ENCODE measurements around the gene HS3ST6.
"Not testable (repeated sequence)": the region's sequence is repeated elsewhere in the genome, so short reads cannot be mapped to it uniquely, and the experiment has no call there.

Gene HS3ST6

GRCh38 chr16:1900452-1900774, 17.8 kb downstream of the HS3ST6 start:
- no peak for DNase-seq (ENCODE audit: low spot score in 2 of 2)
- in situ Hi-C loops (cut with MboI; ENCODE audit: low sequenced_read_pairs), result no loop called here
- no peaks in the 10 kb centered on the region; the same call in 1 of the 2 replicates for H3K27me3 ChIP-seq (ENCODE audit: low read depth)
- no peak overlapping the region for H3K4me3 ChIP-seq
- no peaks in the 10 kb centered on the region for H3K9me3 ChIP-seq
- H3K4me1 ChIP-seq, result no peaks in the 10 kb centered on the region
- H3K36me3 ChIP-seq (replicated peaks), result no peaks in the 10 kb centered on the region

- H3K4me3 ChIP-seq, result no peak overlapping the region
- no peaks in the 10 kb centered on the region for H3K36me3 ChIP-seq (replicated peaks)
- no peak for DNase-seq (ENCODE audit: low spot score in 2 of 2)
- no peaks in the 10 kb centered on the region for H3K9me3 ChIP-seq
- H3K27me3 ChIP-seq (ENCODE audit: low read depth), result no peaks in the 10 kb centered on the region; the same call in 1 of the 2 replicates
- no peaks in the 10 kb centered on the region for H3K4me1 ChIP-seq
- in situ Hi-C loops (cut with MboI; ENCODE audit: low sequenced_read_pairs), result no loop called here
Measured at GRCh38 chr16:1899641-1900451, 18.4 kb downstream of the HS3ST6 start.

GRCh38 chr16:1897692-1898091, 20.5 kb downstream of the HS3ST6 start:
- H3K4me1 ChIP-seq; H3K4me3 ChIP-seq; DNase-seq (ENCODE audit: low spot score in 2 of 2); in situ Hi-C loops (cut with MboI; ENCODE audit: low sequenced_read_pairs); H3K36me3 ChIP-seq (replicated peaks); H3K27me3 ChIP-seq (ENCODE audit: low read depth); H3K9me3 ChIP-seq: not testable (repeated sequence)

GRCh38 chr16:1895949-1896675, 22.1 kb downstream of the HS3ST6 start:
- no peak overlapping the region for H3K4me3 ChIP-seq

GRCh38 chr16:1895068-1895467, 23.1 kb downstream of the HS3ST6 start:
- Histone ChIP-seq H3K9me3 (no peaks in the 10 kb centered on the region), H3K36me3 (replicated peaks) (no peaks in the 10 kb centered on the region), H3K4me3 (no peak overlapping the region), H3K27me3 (ENCODE audit: low read depth) (peaks cover 13% of the 10 kb centered on the region; the same call in 1 of the 2 replicates), H3K4me1 (no peaks in the 10 kb centered on the region)
- no peak for DNase-seq (ENCODE audit: low spot score in 2 of 2)
- in situ Hi-C loops (cut with MboI; ENCODE audit: low sequenced_read_pairs), result no loop called here

More at GRCh38 chr16:1895949-1896675, 22.1 kb downstream of the HS3ST6 start:
- Histone ChIP-seq H3K36me3 (replicated peaks) (no peaks in the 10 kb centered on the region), H3K4me1 (no peaks in the 10 kb centered on the region), H3K27me3 (ENCODE audit: low read depth) (peaks cover 6% of the 10 kb centered on the region; the same call in 1 of the 2 replicates), H3K9me3 (no peaks in the 10 kb centered on the region)
- no peak for DNase-seq (ENCODE audit: low spot score in 2 of 2)
- in situ Hi-C loops (cut with MboI; ENCODE audit: low sequenced_read_pairs), result no loop called here

GRCh38 chr16:1890708-1891050, 27.5 kb downstream of the HS3ST6 start:
- Histone ChIP-seq H3K27me3 (ENCODE audit: low read depth) (0 out of 2 replicates have a peak, but pooled peaks cover 13% of the 10 kb centered on the region), H3K4me1 (no peaks in the 10 kb centered on the region), H3K9me3 (no peaks in the 10 kb centered on the region), H3K4me3 (no peak overlapping the region), H3K36me3 (replicated peaks) (no peaks in the 10 kb centered on the region)
- in situ Hi-C loops (cut with MboI; ENCODE audit: low sequenced_read_pairs), result no loop called here
- DNase-seq (ENCODE audit: low spot score in 2 of 2), result no peak

GRCh38 chr16:1890024-1890707, 28.0 kb downstream of the HS3ST6 start:
- DNase-seq (ENCODE audit: low spot score in 2 of 2), result no peak
- Histone ChIP-seq H3K36me3 (replicated peaks) (no peaks in the 10 kb centered on the region), H3K4me1 (no peaks in the 10 kb centered on the region), H3K27me3 (ENCODE audit: low read depth) (0 out of 2 replicates have a peak, but pooled peaks cover 13% of the 10 kb centered on the region), H3K4me3 (no peak overlapping the region), H3K9me3 (no peaks in the 10 kb centered on the region)
- in situ Hi-C loops (cut with MboI; ENCODE audit: low sequenced_read_pairs), result no loop called here

GRCh38 chr16:1887711-1888354, 30.4 kb downstream of the HS3ST6 start:
- in situ Hi-C loops (cut with MboI; ENCODE audit: low sequenced_read_pairs), result no loop called here
- H3K4me1 ChIP-seq, result no peaks in the 10 kb centered on the region
- DNase-seq (ENCODE audit: low spot score in 2 of 2), result no peak
- no peak overlapping the region for H3K4me3 ChIP-seq
- H3K36me3 ChIP-seq (replicated peaks), result no peaks in the 10 kb centered on the region
- H3K9me3 ChIP-seq, result no peaks in the 10 kb centered on the region
- 0 out of 2 replicates have a peak, but pooled peaks cover 13% of the 10 kb centered on the region for H3K27me3 ChIP-seq (ENCODE audit: low read depth)

- Histone ChIP-seq H3K9me3 (no peaks in the 10 kb centered on the region), H3K4me3 (no peak overlapping the region), H3K36me3 (replicated peaks) (no peaks in the 10 kb centered on the region), H3K4me1 (no peaks in the 10 kb centered on the region), H3K27me3 (ENCODE audit: low read depth) (no peaks in the 10 kb centered on the region)
- no peak for DNase-seq (ENCODE audit: low spot score in 2 of 2)
- in situ Hi-C loops (cut with MboI; ENCODE audit: low sequenced_read_pairs), result no loop called here
Measured at GRCh38 chr16:1884889-1885288, 33.3 kb downstream of the HS3ST6 start.

- DNase-seq (ENCODE audit: low spot score in 2 of 2), result peak; percentile 28 to 33
- in situ Hi-C loops (cut with MboI; ENCODE audit: low sequenced_read_pairs), result no loop called here
- Histone ChIP-seq H3K27me3 (ENCODE audit: low read depth) (no peaks in the 10 kb centered on the region), H3K9me3 (no peaks in the 10 kb centered on the region), H3K4me1 (no peaks in the 10 kb centered on the region), H3K36me3 (replicated peaks) (no peaks in the 10 kb centered on the region), H3K4me3 (no peak overlapping the region)
Measured at GRCh38 chr16:1884155-1884760, 34.0 kb downstream of the HS3ST6 start.

GRCh38 chr16:1881172-1881571, 37.0 kb downstream of the HS3ST6 start:
- in situ Hi-C loops (cut with MboI; ENCODE audit: low sequenced_read_pairs); H3K27me3 ChIP-seq (ENCODE audit: low read depth); H3K4me1 ChIP-seq; H3K4me3 ChIP-seq; H3K9me3 ChIP-seq; DNase-seq (ENCODE audit: low spot score in 2 of 2); H3K36me3 ChIP-seq (replicated peaks): not testable (repeated sequence)

- DNase-seq (ENCODE audit: low spot score in 2 of 2), result no peak
- in situ Hi-C loops (cut with MboI; ENCODE audit: low sequenced_read_pairs), result no loop called here
- Histone ChIP-seq H3K4me1 (no peaks in the 10 kb centered on the region), H3K36me3 (replicated peaks) (no peaks in the 10 kb centered on the region), H3K27me3 (ENCODE audit: low read depth) (peaks cover 5% of the 10 kb centered on the region; the same call in 1 of the 2 replicates), H3K9me3 (no peaks in the 10 kb centered on the region), H3K4me3 (no peak overlapping the region)
Measured at GRCh38 chr16:1879477-1879876, 38.7 kb downstream of the HS3ST6 start.

- Histone ChIP-seq H3K36me3 (replicated peaks) (no peaks in the 10 kb centered on the region), H3K4me1 (no peaks in the 10 kb centered on the region), H3K27me3 (ENCODE audit: low read depth) (peaks cover 5% of the 10 kb centered on the region; the same call in 1 of the 2 replicates), H3K9me3 (no peaks in the 10 kb centered on the region), H3K4me3 (no peak overlapping the region)
- DNase-seq (ENCODE audit: low spot score in 2 of 2), result no peak
- in situ Hi-C loops (cut with MboI; ENCODE audit: low sequenced_read_pairs), result no loop called here
Measured at GRCh38 chr16:1878256-1878655, 40.0 kb downstream of the HS3ST6 start.
